HepG2 (cell line): Measurements from ENCODE around the gene BIRC6. TPM values are rescaled to one million over a fixed set of nuclear protein-coding genes. Genes with fewer than 3 reads are reported as not detected.
A peak's percentile ranks its signal among the peaks of the same experiment; 100 is the strongest.

Source experiments
- DNMT1 ChIP-seq: sonication (generic); formaldehyde crosslinking; IDR thresholded peaks from 2 replicates; pipeline ENCODE4 v1.5.1; 2020; ENCODE audit warnings: mild to moderate bottlenecking, missing genetic modification reagents
- KLF15 ChIP-seq: sonication (generic); formaldehyde crosslinking; IDR thresholded peaks from 2 replicates; pipeline ENCODE4 v1.8.1; 2023; ENCODE audit warnings: borderline replicate concordance, mild to moderate bottlenecking, inconsistent platforms, missing genetic modification reagents, mixed read lengths
- KLF9 ChIP-seq: IDR thresholded peaks from 2 replicates; pipeline ENCODE4 v1.6.1; 2016; ENCODE audit warnings: low read depth
- PRMT3 ChIP-seq: sonication (generic); formaldehyde crosslinking; IDR thresholded peaks from 2 replicates; pipeline ENCODE4 v1.8.1; 2022; ENCODE audit warnings: low read depth, mild to moderate bottlenecking, moderate library complexity, missing genetic modification reagents, borderline replicate concordance
- RARA ChIP-seq: IDR thresholded peaks from 2 replicates; pipeline ENCODE4 v1.6.1; 2016; ENCODE audit warnings: missing genetic modification reagents, missing compliant biosample characterization
- SOX13 ChIP-seq, 3 experiments: fragments of 450-650 bp in 1 of 3; sonication (generic) in 1 of 3; formaldehyde crosslinking in 1 of 3; IDR thresholded peaks in 2 of 3; conservative IDR thresholded peaks in 1 of 3; 2 replicates each; pipeline versions ENCODE4 v1.5.0 to v1.6.1; 2016 to 2020; ENCODE audit warnings: antibody characterized with exemption in 1 of 3, mild to moderate bottlenecking in 1 of 3, missing compliant biosample characterization in 1 of 3, missing genetic modification reagents in 1 of 3, moderate library complexity in 1 of 3
- WIZ ChIP-seq: sonication (generic); formaldehyde crosslinking; IDR thresholded peaks from 2 replicates; pipeline ENCODE4 v1.5.1; 2020; ENCODE audit warnings: mild to moderate bottlenecking, missing genetic modification reagents
- ZBTB38 ChIP-seq: sonication (generic); formaldehyde crosslinking; IDR thresholded peaks from 2 replicates; pipeline ENCODE4 v1.5.1; 2020; ENCODE audit warnings: mild to moderate bottlenecking, missing genetic modification reagents
- ZNF232 ChIP-seq: sonication (generic); formaldehyde crosslinking; IDR thresholded peaks from 2 replicates; pipeline ENCODE4 v1.4.0; 2020; ENCODE audit warnings: missing genetic modification reagents, borderline replicate concordance
- ZNF3 ChIP-seq: IDR thresholded peaks from 2 replicates; pipeline ENCODE4 v1.7.0; 2017; ENCODE audit warnings: inconsistent platforms
- ZNF317 ChIP-seq: sonication (generic); formaldehyde crosslinking; IDR thresholded peaks from 2 replicates; pipeline ENCODE4 v1.5.0; 2020; ENCODE audit warnings: mild to moderate bottlenecking, missing genetic modification reagents
- ZNF607 ChIP-seq: sonication (generic); formaldehyde crosslinking; IDR thresholded peaks from 2 replicates; pipeline ENCODE4 v1.5.1; 2020; ENCODE audit warnings: missing genetic modification reagents, mild to moderate bottlenecking, borderline replicate concordance
- ZNF766 ChIP-seq: sonication (generic); formaldehyde crosslinking; IDR thresholded peaks from 2 replicates; pipeline ENCODE4 v1.5.0; 2020; ENCODE audit warnings: missing genetic modification reagents, borderline replicate concordance
- ZNF891 ChIP-seq: sonication (generic); formaldehyde crosslinking; IDR thresholded peaks from 2 replicates; pipeline ENCODE4 v1.5.0; 2020; ENCODE audit warnings: mild to moderate bottlenecking, missing genetic modification reagents
- polyA plus RNA-seq, 8 experiments: library from polyadenylated mRNA; depleted of rRNA in 3 of 8; stranded (reverse) in 7 of 8; unstranded in 1 of 8; fragments of >200 nt; fragmentation: Illumina TruSeq in 4 of 8; extraction: Trizol in 4 of 8; gene quantifications; 2 replicates each; pipeline versions ENCODE4 v1.2.1 to v1.2.3, GENCODE V29; 2011 to 2016; ENCODE audit warnings: low read depth in 4 of 8, missing spikeins in 1 of 8, mixed read lengths in 1 of 8; ENCODE audit not compliant: insufficient read depth in 1 of 8
- total RNA-seq, 5 experiments: library from RNA; depleted of rRNA; stranded (reverse); fragments of >200 nt; fragmentation: Illumina TruSeq; extraction: Trizol; gene quantifications; 2 replicates each; pipeline ENCODE4 v1.2.3, GENCODE V29; 2016; ENCODE audit warnings: low read depth in 1 of 5
- TF ChIP-seq, protein P1 (sequence below): sonication (generic); formaldehyde crosslinking; conservative IDR thresholded peaks from 2 replicates; pipeline ENCODE4 v1.4.0; 2020; ENCODE audit warnings: mild to moderate bottlenecking, missing genetic modification reagents, moderate library complexity
- TF ChIP-seq, protein P2 (sequence below): sonication (generic); formaldehyde crosslinking; conservative IDR thresholded peaks from 2 replicates; pipeline ENCODE4 v1.8.0; 2022; ENCODE audit warnings: low read depth, missing genetic modification reagents
- TF ChIP-seq, protein P3 (sequence below): sonication (generic); formaldehyde crosslinking; IDR thresholded peaks from 2 replicates; pipeline ENCODE4 v1.4.0; 2020; ENCODE audit warnings: missing genetic modification reagents, borderline replicate concordance
- TF ChIP-seq, protein P4 (sequence below): IDR thresholded peaks from 2 replicates; pipeline ENCODE4 v1.6.1; 2012; ENCODE audit warnings: low read length, improper control_type of control experiment

Gene BIRC6
- total and polyA plus RNA-seq, 2 of the 13 experiments (the other 11 are each of a cell fraction or from before 2014, with no cell fraction given) = 65.6 to 120 TPM

DNA sequence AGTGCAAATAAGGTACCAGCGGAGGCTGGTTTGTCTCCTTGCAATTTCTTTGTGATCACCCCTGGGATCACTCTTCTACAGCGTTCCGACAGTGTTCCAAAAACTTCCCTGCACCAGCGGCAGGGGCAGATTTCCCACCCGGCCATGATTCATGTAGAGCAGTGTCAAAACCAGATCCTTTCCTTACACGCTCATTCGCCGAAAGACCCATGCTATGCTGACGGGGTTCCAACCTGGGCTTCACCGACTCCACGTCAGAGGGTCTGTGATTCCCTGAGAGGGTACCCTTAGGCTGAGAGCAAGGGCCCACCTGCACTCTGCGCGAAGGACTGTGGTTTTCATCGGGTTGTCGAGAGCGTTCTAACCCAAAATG lies 270.6 kb downstream of the BIRC6 start (continued):
- TF ChIP-seq, protein P1, sequence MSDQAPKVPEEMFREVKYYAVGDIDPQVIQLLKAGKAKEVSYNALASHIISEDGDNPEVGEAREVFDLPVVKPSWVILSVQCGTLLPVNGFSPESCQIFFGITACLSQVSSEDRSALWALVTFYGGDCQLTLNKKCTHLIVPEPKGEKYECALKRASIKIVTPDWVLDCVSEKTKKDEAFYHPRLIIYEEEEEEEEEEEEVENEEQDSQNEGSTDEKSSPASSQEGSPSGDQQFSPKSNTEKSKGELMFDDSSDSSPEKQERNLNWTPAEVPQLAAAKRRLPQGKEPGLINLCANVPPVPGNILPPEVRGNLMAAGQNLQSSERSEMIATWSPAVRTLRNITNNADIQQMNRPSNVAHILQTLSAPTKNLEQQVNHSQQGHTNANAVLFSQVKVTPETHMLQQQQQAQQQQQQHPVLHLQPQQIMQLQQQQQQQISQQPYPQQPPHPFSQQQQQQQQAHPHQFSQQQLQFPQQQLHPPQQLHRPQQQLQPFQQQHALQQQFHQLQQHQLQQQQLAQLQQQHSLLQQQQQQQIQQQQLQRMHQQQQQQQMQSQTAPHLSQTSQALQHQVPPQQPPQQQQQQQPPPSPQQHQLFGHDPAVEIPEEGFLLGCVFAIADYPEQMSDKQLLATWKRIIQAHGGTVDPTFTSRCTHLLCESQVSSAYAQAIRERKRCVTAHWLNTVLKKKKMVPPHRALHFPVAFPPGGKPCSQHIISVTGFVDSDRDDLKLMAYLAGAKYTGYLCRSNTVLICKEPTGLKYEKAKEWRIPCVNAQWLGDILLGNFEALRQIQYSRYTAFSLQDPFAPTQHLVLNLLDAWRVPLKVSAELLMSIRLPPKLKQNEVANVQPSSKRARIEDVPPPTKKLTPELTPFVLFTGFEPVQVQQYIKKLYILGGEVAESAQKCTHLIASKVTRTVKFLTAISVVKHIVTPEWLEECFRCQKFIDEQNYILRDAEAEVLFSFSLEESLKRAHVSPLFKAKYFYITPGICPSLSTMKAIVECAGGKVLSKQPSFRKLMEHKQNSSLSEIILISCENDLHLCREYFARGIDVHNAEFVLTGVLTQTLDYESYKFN (CRISPR knock-in tag) = no peak
- TF ChIP-seq PRMT3 (no peak), KLF9 (CRISPR knock-in tag) (0 out of 2 replicates have a peak, but pooled peaks have one; percentile 8), RARA (no peak), SOX13 (IDR thresholded peaks at IDR 0.05) (no peak), SOX13 (CRISPR knock-in tag; conservative IDR thresholded peaks at IDR 0.05 in 1 of 2, IDR thresholded peaks at IDR 0.05 in 1 of 2) (no peak), ZBTB38 (CRISPR knock-in tag) (peak; percentile 74; the same call in 1 of the 2 replicates), ZNF766 (CRISPR knock-in tag) (0 out of 2 replicates have a peak, but pooled peaks have one; percentile 18), ZNF891 (CRISPR knock-in tag) (peak; percentile 51; the same call in 1 of the 2 replicates), ZNF317 (CRISPR knock-in tag) (0 out of 2 replicates have a peak, but pooled peaks have one; percentile 10), WIZ (CRISPR knock-in tag) (0 out of 2 replicates have a peak, but pooled peaks have one; percentile 49), ZNF3 (no peak), DNMT1 (CRISPR knock-in tag) (0 out of 2 replicates have a peak, but pooled peaks have one; percentile 37), ZNF232 (CRISPR knock-in tag) (0 out of 2 replicates have a peak, but pooled peaks have one; percentile 30), KLF15 (CRISPR knock-in tag) (0 out of 2 replicates have a peak, but pooled peaks have one; percentile 33), ZNF607 (no peak)
- TF ChIP-seq, protein P2, sequence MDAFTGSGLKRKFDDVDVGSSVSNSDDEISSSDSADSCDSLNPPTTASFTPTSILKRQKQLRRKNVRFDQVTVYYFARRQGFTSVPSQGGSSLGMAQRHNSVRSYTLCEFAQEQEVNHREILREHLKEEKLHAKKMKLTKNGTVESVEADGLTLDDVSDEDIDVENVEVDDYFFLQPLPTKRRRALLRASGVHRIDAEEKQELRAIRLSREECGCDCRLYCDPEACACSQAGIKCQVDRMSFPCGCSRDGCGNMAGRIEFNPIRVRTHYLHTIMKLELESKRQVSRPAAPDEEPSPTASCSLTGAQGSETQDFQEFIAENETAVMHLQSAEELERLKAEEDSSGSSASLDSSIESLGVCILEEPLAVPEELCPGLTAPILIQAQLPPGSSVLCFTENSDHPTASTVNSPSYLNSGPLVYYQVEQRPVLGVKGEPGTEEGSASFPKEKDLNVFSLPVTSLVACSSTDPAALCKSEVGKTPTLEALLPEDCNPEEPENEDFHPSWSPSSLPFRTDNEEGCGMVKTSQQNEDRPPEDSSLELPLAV (CRISPR knock-in tag) = no peak
- TF ChIP-seq, protein P3, sequence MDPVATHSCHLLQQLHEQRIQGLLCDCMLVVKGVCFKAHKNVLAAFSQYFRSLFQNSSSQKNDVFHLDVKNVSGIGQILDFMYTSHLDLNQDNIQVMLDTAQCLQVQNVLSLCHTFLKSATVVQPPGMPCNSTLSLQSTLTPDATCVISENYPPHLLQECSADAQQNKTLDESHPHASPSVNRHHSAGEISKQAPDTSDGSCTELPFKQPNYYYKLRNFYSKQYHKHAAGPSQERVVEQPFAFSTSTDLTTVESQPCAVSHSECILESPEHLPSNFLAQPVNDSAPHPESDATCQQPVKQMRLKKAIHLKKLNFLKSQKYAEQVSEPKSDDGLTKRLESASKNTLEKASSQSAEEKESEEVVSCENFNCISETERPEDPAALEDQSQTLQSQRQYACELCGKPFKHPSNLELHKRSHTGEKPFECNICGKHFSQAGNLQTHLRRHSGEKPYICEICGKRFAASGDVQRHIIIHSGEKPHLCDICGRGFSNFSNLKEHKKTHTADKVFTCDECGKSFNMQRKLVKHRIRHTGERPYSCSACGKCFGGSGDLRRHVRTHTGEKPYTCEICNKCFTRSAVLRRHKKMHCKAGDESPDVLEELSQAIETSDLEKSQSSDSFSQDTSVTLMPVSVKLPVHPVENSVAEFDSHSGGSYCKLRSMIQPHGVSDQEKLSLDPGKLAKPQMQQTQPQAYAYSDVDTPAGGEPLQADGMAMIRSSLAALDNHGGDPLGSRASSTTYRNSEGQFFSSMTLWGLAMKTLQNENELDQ (CRISPR knock-in tag) = 0 out of 2 replicates have a peak, but pooled peaks have one; percentile 28
- TF ChIP-seq, protein P4, sequence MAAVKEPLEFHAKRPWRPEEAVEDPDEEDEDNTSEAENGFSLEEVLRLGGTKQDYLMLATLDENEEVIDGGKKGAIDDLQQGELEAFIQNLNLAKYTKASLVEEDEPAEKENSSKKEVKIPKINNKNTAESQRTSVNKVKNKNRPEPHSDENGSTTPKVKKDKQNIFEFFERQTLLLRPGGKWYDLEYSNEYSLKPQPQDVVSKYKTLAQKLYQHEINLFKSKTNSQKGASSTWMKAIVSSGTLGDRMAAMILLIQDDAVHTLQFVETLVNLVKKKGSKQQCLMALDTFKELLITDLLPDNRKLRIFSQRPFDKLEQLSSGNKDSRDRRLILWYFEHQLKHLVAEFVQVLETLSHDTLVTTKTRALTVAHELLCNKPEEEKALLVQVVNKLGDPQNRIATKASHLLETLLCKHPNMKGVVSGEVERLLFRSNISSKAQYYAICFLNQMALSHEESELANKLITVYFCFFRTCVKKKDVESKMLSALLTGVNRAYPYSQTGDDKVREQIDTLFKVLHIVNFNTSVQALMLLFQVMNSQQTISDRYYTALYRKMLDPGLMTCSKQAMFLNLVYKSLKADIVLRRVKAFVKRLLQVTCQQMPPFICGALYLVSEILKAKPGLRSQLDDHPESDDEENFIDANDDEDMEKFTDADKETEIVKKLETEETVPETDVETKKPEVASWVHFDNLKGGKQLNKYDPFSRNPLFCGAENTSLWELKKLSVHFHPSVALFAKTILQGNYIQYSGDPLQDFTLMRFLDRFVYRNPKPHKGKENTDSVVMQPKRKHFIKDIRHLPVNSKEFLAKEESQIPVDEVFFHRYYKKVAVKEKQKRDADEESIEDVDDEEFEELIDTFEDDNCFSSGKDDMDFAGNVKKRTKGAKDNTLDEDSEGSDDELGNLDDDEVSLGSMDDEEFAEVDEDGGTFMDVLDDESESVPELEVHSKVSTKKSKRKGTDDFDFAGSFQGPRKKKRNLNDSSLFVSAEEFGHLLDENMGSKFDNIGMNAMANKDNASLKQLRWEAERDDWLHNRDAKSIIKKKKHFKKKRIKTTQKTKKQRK = no peak
